ENCODE data around the gene SLC6A6.

- TF ChIP-seq GATA2 (IDR thresholded peaks at IDR 0.05; ENCODE audit: low read depth, low read length) (no peak), GATA3 (IDR thresholded peaks at IDR 0.05; ENCODE audit: low read depth, low read length) (no peak)
Measured at GRCh38 chr3:14513566-14514322, 111.3 kb downstream of the SLC6A6 start.

Data from SH-SY5Y (cell line).